OCI-LY7 (cell line): ENCODE results near the gene NHLH2.

Experiments used
- CTCF ChIP-seq: fragments of 200-600 bp; sonication (generic); conservative IDR thresholded peaks from 2 replicates; pipeline ENCODE4 v1.5.1; 2014; ENCODE audit warnings: mild to moderate bottlenecking, antibody characterized with exemption, low read length, moderate library complexity, mixed read lengths
- EZH2phosphoT487 ChIP-seq: fragments of 200-600 bp; sonication (generic); IDR thresholded peaks from 2 replicates; pipeline ENCODE4 v1.6.1; 2018; ENCODE audit warnings: low read depth, borderline replicate concordance, mild to moderate bottlenecking, mixed run types, antibody characterized with exemption, low read length, moderate library complexity, mixed read lengths

- TF ChIP-seq CTCF (no peak), EZH2phosphoT487 (no peak)
Measured at GRCh38 chr1:115888976-115889375, 48.0 kb upstream of the NHLH2 start.
